GM18511 (cell line): ENCODE data around the gene ADAM23.

Source experiments
- ATAC-seq: cut with Tn5 transposase; IDR thresholded peaks from one replicate; pipeline ENCODE4 v1.9.1; 2021; ENCODE audit warnings: mild to moderate bottlenecking, moderate library complexity; ENCODE audit not compliant: unreplicated experiment

The ADAM23 gene

GRCh38 chr2:206438196-206438724 lies 5.1 kb upstream of the ADAM23 start:
- no peak for ATAC-seq

DNA sequence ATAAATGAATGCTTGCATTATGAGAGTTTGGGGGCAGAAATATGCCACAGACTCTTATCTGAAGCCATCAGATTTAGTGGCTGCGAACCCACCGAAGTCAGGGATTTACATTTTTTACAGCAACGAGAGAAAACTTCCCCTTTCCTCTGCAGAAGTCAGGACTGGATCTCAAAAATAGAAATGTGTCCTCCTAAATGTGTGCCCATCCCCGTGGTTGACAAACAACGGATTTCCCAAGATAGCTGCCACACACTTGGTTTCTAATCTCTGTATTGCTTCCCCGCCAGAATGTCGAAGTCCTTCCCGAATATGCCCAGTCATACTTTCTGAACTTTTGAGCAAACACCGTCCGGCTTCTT lies 879 bp upstream of the ADAM23 start:
- no peak for ATAC-seq

GRCh38 chr2:206443735-206444527 lies 599 bp downstream of the ADAM23 start:
- peak; percentile 56 for ATAC-seq

DNA sequence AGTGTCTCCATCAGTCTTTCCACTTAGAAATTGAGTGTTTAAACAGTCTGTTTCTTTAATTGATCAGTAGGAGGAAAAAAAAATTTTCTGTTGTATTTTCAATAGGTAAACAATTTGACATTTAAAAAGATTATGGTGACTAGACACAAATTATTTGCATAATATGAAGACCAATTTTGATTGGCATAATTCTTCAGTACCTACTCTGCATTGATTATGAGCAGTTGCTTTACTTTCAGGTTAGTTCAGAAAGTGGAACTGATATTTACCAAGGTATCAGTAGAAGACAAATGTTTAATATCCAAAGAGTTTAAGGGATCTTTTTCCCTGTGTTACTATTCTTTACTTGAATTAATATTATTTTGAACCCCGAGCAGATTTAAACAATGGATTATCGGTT lies 2.6 kb downstream of the ADAM23 start:
- no peak for ATAC-seq

GRCh38 chr2:206452242-206452641 lies 8.9 kb downstream of the ADAM23 start:
- ATAC-seq: no peak

DNA sequence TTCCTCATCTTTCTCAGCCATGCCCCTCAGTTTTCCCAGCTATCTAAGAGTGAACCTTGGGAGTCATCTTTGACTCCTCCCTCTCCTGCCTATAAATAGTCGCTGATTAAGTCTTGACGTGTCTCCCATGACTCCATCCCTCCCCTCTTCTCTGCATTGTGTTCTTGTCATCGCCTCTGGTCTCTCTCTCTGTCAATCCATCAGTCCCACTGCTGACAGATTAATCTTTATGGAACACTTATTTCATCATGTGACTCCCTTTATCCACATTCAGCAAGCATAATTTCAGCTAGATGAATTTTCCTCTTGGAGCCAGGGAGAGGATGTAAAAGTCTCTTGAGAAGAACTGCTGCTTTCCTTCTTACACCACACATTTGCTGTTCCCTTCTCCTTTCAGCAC lies 9.4 kb downstream of the ADAM23 start:
- no peak for ATAC-seq

DNA sequence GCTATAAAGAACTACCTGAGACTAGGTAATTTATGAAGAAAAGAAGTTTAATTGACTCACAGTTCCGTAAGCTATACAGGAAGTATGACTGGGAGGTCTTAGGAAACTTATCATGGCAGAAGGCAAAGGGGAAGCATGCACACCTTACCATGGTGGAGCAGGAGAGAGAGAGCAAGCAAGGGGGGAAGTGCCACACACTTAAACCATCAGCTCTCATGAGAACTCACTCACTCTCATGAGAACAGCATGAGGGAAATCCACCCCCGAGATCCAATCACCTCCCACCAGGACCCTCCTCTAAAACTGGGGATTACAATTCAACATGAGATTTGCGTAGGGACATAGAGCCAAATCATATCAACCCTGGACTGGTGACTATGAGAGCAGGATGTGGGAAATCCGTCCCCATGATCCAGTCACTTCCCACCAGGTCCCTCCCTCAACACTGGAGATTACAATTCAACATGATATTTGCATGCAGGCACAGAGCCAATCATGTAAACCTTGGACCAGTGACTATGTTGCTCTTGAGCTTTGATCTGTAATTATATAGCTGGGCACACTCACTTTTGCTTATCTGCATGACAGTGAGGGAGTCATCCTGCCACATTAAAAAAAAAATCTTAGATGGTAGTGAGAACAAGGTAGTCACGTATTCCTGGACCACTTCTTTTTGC lies 12.9 kb downstream of the ADAM23 start:
- ATAC-seq: no peak

DNA sequence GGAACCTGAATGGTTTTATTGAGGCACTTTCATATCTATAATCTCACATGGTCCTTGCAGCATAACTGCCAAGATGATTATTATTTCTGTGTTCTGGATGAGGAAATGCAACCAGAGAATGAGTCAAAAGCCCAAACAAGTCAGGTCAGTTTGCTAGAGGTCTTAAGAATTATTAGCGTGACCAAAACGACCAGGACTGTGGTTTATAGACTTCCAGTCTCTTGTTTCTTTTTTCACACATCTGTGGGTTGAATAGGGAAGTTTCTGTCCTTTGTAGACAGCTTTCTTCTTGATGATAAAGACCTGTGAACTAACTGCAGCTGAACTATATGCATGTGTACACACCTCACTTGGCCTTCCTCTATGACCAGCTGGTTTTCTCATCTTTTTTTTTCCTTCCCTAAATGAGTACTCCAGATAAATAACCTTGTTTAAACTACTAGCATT lies 13.9 kb downstream of the ADAM23 start:
- ATAC-seq: peak; percentile 94

DNA sequence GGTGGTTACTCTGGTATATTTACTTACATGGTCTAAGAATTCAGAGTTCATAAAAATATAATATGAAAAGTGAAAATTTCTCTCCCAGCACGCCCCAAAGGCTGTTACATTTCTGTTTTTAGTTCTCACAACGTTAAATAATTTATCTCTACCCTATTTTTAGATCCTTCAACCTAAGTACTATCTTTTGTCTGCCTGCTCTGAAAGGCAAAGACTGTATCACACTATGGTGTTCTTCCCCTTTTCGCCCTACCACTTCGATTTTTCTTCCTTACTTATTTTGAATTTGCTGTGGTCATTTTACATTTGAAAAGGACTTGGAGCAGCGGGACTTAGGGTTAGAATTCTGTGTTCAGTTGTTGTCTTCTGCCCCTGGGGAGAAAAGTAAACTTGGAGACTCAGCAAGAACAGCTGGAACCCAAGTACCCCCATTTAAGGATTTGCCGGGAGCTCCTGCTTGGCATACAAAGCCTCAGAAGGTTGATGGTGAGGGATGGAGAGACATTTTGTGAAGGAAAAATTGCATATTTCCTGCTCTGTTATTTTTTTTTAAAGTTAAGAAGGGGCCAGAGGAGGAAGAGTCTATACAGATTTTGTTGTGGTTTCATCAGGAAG lies 19.0 kb downstream of the ADAM23 start:
- ATAC-seq: no peak

DNA sequence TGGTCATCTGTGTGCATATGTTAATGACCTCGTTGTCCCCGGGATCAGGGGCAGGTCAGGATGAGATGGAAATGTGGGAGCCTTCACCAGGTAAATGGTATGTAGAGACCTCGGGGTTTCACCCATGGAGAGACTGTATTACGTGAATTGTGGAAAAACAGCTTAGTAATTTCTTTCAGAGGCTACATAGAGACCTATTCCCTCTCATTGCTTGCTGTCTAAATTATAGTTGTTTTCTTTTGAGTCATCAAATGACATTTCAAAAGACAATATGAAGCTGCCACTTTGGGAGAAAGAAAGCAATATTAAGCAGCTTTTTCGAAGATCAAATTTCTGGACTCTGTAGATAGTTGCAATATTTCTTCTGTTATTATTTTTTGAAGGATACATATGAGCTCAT lies 20.4 kb downstream of the ADAM23 start:
- no peak for ATAC-seq

- ATAC-seq: no peak
These were observed 21.3 kb downstream of the ADAM23 start for GRCh38 chr2:206464597-206464996.

GRCh38 chr2:206471524-206472062 lies 28.3 kb downstream of the ADAM23 start:
- no peak for ATAC-seq

- ATAC-seq: no peak
These were observed 28.8 kb downstream of the ADAM23 start for GRCh38 chr2:206472094-206472493.

DNA sequence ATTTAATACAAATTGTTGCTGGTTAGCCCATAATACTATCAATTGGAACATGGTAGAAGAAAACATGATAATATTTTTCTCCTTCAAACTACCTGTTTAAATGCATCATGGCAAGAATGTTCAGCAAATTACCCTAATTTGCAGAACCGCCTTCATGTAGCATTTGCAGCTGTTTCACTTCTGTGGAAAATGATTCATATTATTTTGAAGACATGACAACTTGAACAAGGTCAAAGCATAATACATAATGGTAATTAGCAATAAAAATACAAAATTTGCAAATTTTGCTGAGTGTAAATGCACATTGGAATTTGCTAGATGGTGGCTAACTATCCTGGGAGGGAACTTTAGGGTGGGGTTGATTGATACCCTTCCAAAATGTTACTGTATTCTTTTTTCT lies 30.8 kb downstream of the ADAM23 start:
- ATAC-seq: no peak

DNA sequence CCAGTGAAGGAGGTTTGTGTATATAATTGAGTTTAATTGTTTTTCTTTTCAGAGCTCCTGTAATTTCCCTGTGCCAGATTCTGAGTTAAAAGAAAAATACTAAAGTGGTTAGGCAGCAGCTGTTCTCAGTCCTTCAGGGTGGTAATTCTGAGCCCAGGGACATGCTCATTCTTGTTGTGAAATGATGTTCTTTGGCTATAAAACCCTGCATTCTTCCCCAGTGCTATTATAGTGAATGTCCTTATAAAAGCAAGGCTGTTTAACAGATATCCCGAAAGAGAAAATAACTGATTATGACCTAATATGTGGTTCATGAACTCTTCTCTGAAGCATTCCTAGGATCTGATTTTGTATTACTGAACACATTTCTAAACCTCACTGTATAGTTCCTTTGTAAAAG lies 34.0 kb downstream of the ADAM23 start:
- no peak for ATAC-seq

DNA sequence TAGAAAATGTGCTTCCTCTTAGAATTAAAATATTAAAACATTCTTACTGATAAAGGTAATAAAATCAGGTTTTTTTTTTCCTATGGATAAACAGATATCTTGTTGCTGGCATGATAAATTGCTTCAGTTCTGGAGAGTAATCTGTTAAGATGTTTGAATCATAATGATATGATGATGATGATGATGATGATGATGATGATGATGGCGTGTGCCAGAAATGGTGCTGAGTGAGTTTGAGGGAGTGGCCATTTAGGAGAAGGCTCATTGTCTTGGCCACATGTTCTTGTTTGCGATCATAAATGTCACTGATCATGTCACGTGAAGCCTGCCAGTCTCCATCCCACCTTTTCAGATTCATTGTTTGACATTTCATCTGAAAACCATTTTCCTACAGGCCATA lies 35.0 kb downstream of the ADAM23 start:
- ATAC-seq: no peak

DNA sequence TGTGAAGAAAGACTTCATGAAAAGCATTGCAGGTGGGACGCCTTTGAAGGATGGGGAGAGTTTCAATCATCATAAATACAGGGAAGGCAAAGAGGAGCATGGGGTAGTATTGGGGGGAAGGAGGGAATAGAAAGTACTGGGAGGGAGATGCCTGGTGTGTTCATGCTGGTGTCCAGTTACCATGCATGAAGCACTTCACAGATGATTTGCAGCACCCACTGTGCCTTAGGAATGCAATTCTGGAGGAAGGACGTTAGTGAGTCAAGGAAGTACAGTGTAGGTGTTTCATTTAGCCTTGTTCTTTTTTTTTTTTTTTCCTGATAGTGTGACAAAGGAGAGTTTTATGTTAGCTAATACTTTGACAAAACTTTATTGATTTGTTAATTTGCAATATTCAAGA lies 36.8 kb downstream of the ADAM23 start:
- no peak for ATAC-seq

DNA sequence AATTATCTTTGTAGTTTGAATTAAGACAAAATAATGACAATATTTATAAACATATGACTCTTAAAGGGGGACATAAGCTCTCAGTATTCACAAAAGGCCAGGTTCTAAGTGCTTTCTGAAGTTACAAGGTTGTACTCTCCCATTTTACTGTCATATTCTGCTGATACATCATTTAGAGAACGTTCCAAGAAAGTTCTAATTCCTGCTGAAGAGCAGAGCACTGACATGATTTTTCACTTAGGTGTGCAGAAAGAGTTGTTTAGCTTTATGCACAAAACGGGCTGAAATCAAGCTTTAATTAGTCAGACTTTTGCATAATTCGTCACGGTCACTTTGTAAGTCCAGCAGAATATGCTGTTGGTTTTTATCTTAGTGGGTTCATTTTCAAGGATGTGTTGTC lies 37.3 kb downstream of the ADAM23 start:
- ATAC-seq: no peak

GRCh38 chr2:206481056-206481455 lies 37.7 kb downstream of the ADAM23 start:
- ATAC-seq: no peak

DNA sequence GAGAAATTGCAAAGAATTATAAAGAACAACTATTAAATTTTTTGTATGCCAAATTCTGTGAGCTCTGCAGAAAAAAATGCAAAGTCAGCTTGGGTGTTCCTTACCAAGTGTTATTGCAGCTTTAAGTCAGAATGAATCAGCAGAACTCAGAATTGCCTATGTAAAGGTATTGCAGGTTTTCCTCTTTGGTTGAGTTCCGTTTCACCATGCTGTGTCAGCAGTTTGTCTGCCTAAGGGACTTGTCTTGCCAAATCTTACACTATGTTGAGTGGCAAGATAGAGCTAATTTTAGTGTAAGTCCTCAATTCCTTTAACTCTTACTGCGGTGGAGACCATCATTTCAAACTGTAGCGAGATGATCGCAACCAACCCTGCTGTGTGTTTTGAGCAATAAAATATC lies 38.8 kb downstream of the ADAM23 start:
- no peak for ATAC-seq

GRCh38 chr2:206482633-206483032 lies 39.3 kb downstream of the ADAM23 start:
- no peak for ATAC-seq

DNA sequence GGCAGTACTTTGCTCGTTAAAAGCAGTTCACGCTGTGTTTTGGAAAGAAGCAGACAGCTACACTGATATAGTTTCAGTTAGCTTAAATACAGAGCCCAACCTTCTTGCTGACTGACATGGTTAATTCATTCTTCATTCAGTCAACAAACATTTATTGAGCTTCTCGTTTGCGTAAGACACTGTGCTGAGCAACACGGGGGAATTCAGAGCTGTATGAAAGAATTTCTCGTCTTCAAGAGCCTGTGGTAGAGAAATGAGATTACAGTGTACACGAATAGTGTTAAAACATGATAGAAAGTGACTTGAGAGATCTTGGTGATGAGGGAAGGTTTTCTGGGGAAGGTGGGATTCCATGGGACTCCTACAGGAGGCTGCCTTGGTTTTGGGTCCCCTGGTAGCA lies 44.7 kb downstream of the ADAM23 start:
- no peak for ATAC-seq
